ENCODE measurements around the gene PTPRC.

The PTPRC gene

GRCh38 chr1:198729195-198729863 lies 90.5 kb downstream of the PTPRC start:
- in situ Hi-C loops (cut with MboI; ENCODE audit: low sequenced_read_pairs, unreplicated experiment), result no loop called here
- no peak for DNase-seq (ENCODE audit: low spot score)

GRCh38 chr1:198730952-198731351 lies 92.1 kb downstream of the PTPRC start:
- DNase-seq (ENCODE audit: low spot score), result no peak
- in situ Hi-C loops (cut with MboI; ENCODE audit: low sequenced_read_pairs, unreplicated experiment), result no loop called here
- no peak for TF ChIP-seq CTCF (IDR thresholded peaks at IDR 0.05; ENCODE audit: borderline replicate concordance, control extremely low read depth, extremely low read depth, insufficient read depth, missing control alignments)

More at GRCh38 chr1:198729195-198729863, 90.5 kb downstream of the PTPRC start:
- TF ChIP-seq CTCF (IDR thresholded peaks at IDR 0.05; ENCODE audit: borderline replicate concordance, control extremely low read depth, extremely low read depth, insufficient read depth, missing control alignments), result no peak

DNA sequence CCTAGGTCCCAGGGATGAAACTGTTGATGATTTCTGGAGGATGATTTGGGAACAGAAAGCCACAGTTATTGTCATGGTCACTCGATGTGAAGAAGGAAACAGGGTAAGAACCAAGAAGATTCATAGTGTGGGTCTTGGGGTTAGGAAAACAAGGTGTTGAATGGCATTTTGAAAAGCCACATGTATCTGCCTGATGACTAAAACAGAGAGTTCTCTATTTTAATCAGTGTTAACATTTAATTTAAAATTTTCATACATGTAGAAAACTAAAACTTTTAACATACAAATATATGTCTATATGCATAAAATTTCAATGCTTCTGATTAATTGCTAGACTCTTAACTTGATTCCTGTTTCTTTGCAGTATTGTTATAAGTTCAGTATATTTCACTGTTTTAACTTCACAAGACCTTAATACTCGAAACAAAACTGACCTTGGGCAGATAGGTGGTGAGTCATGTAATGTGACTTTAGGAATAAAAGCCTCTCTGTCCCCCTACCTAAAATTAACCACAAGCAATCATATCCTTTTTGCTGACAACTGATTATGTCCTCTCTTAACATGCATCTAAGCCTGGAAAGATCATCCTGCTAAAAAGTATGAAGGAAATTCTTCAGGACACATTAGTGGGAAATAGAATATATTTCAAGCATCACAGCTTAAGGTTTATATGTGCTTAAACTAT lies 95.6 kb downstream of the PTPRC start:
- in situ Hi-C loops (cut with MboI; ENCODE audit: low sequenced_read_pairs, unreplicated experiment), result no loop called here
- no peak for DNase-seq (ENCODE audit: low spot score)
- TF ChIP-seq CTCF (IDR thresholded peaks at IDR 0.05; ENCODE audit: borderline replicate concordance, control extremely low read depth, extremely low read depth, insufficient read depth, missing control alignments), result no peak

- in situ Hi-C loops (cut with MboI; ENCODE audit: low sequenced_read_pairs, unreplicated experiment), result no loop called here
- DNase-seq (ENCODE audit: low spot score), result no peak
- no peak for TF ChIP-seq CTCF (IDR thresholded peaks at IDR 0.05; ENCODE audit: borderline replicate concordance, control extremely low read depth, extremely low read depth, insufficient read depth, missing control alignments)
Observed at GRCh38 chr1:198741744-198742143, 102.9 kb downstream of the PTPRC start.

DNA sequence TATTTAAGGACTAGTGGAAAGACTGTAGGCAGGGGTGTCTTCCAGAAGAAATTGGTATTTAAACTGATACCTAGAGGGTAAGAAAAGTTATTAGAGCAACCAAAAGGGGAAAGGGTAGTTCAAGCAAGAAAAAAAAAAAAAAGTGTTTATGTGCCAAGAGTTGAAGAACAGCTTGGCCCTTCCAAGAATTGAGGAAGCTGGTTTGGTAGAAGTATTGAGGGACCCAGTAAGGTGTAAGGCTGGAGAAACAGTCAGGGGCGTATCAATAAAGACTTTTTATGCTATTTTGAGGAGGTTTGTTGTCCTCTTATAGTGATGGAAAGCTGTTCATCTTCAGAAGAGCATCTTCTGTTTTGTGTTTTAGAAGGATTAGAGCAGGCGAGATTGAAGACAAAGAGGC lies 108.3 kb downstream of the PTPRC start:
- DNase-seq (ENCODE audit: low spot score), result no peak
- no peak for TF ChIP-seq CTCF (IDR thresholded peaks at IDR 0.05; ENCODE audit: borderline replicate concordance, control extremely low read depth, extremely low read depth, insufficient read depth, missing control alignments)
- in situ Hi-C loops (cut with MboI; ENCODE audit: low sequenced_read_pairs, unreplicated experiment), result no loop called here

DNA sequence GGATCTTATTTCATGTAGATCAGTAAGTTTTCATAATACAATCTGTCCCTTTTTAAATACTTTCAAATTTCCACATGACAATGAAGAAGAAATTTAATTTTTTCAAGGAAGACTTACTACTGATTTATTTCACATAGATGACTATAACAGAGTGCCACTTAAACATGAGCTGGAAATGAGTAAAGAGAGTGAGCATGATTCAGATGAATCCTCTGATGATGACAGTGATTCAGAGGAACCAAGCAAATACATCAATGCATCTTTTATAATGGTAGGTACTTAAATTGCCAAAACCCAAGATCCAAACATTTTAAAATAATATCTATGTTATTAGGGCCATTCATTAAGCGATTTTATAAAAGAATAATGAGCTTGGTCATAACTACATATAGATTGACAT lies 110.4 kb downstream of the PTPRC start:
- DNase-seq (ENCODE audit: low spot score), result no peak
- in situ Hi-C loops (cut with MboI; ENCODE audit: low sequenced_read_pairs, unreplicated experiment), result no loop called here
- TF ChIP-seq CTCF (IDR thresholded peaks at IDR 0.05; ENCODE audit: borderline replicate concordance, control extremely low read depth, extremely low read depth, insufficient read depth, missing control alignments), result no peak
